Sigmoid colon (tissue), 7 donors: ENCODE data around the gene TATDN2. TPM values are rescaled to one million over a fixed set of nuclear protein-coding genes. Genes with fewer than 3 reads are reported as not detected.

ENCODE experiments used
- DNase-seq: peaks from one replicate; pipeline ENCODE4 v3.0.0-alpha.2; 2019
- H3K27ac ChIP-seq, 4 donors: fragments of 200-600 bp; sonication (generic); one replicate each; pipeline ENCODE4 v1.5.1; 2016 to 2019; ENCODE audit warnings: mild to moderate bottlenecking in 1 of 4
- H3K27me3 ChIP-seq, 3 donors: fragments of 200-600 bp; sonication (generic); one replicate each; pipeline ENCODE4 v1.5.1; 2019; ENCODE audit warnings: mild to moderate bottlenecking in 1 of 3
- H3K36me3 ChIP-seq, 4 donors: fragments of 200-600 bp; sonication (generic); one replicate each; pipeline ENCODE4 v1.5.1; 2016 to 2019
- H3K4me1 ChIP-seq, 4 donors: fragments of 200-600 bp; sonication (generic); one replicate each; pipeline ENCODE4 v1.5.1; 2017 to 2019
- H3K4me3 ChIP-seq, 4 donors: fragments of 200-600 bp; sonication (generic); one replicate each; pipeline ENCODE4 v1.5.1; 2017 to 2019; ENCODE audit warnings: mild to moderate bottlenecking in 2 of 4, moderate library complexity in 1 of 4
- H3K9me3 ChIP-seq, 4 donors: fragments of 200-600 bp in 3 of 4; sonication (generic) in 3 of 4; one replicate each; pipeline versions ENCODE4 v1.5.1 to v1.6.1; 2013 to 2019
- CTCF ChIP-seq, 4 experiments: fragments of 450-650 bp in 3 of 4; fragments of 200-600 bp in 1 of 4; IDR thresholded peaks; one replicate each; pipeline ENCODE4 v1.5.1; 2016 to 2019; ENCODE audit warnings: antibody characterized with exemption in 4 of 4, mild to moderate bottlenecking in 3 of 4, moderate library complexity in 2 of 4
- EP300 ChIP-seq, 4 donors: sonication (generic); formaldehyde crosslinking; IDR thresholded peaks; one replicate each; pipeline ENCODE4 v1.6.1; 2017; ENCODE audit warnings: antibody characterized with exemption in 4 of 4
- POLR2A ChIP-seq, 2 donors: fragments of 450-650 bp; IDR thresholded peaks; one replicate each; pipeline ENCODE4 v1.6.1; 2016; ENCODE audit warnings: antibody characterized with exemption in 2 of 2, mild to moderate bottlenecking in 2 of 2, moderate library complexity in 2 of 2
- POLR2AphosphoS5 ChIP-seq, 4 donors: sonication (generic); formaldehyde crosslinking; IDR thresholded peaks; one replicate each; pipeline ENCODE4 v1.6.1; 2017; ENCODE audit warnings: antibody characterized with exemption in 4 of 4
- WGBS, 2 donors: extraction: QIAGEN DNeasy Blood & Tissue Kit; methylation state at CpG; one replicate each; pipeline ENCODE4 v1.1.7; 2013; 5-methylcytosine and 5-hydroxymethylcytosine counted together
- intact Hi-C: fragments of 100-400 bp; cut with DNase I; formaldehyde crosslinking; loops from one replicate; pipeline ENCODE4 v1.15.1; 2023
- polyA plus RNA-seq, 3 donors: library from polyadenylated mRNA; stranded (reverse); fragments of 200-250 nt; gene quantifications; one replicate each; pipeline ENCODE4 v1.2.3, GENCODE V29; 2013
- total RNA-seq, 4 donors: library from RNA; depleted of rRNA; stranded (reverse); fragments of >200 nt; gene quantifications; one replicate each; pipeline ENCODE4 v1.1.0, GENCODE V29; 2016
- donor health status: healthy with polysubstance abuse.
- donor health status: Bipolar disorder and iron deficiency.
- donor health status: healthy.

TATDN2 gene
- total and polyA plus RNA-seq, 7 donors = 11.2 to 25.7 (median 13.4) TPM

DNA sequence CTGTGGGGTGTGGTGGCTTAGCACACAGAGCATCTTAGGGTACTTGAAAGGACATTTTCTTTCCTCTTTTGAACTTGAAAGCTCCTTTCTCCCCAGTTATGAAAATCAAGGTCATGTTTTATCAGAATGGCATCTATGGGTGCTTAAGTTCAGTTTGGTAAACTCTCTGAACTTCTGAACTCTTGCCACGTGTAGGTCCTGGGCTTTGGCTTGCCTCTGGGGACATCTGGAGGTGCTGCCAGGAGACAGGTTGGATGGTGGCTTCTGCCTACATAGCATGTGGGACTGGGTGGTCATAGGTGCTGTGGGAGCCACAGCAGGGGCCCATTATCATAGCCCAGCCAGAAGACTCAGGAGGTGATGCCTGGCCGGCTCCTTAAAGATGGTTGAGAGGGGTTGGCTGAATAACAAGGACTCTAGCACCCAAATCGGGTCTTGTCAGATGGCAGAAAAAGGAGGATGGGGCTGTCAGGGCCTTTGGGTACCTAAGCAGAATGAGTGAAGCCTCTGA lies 28.9 kb downstream of the TATDN2 start:
- TF ChIP-seq POLR2AphosphoS5 (IDR thresholded peaks at IDR 0.05) (no peak), POLR2A (IDR thresholded peaks at IDR 0.05) (no peak), EP300 (IDR thresholded peaks at IDR 0.05) (no peak), CTCF (IDR thresholded peaks at IDR 0.05) (no peak)
- intact Hi-C loops = no loop called here
- DNase-seq = peak; percentile 11
- H3K27ac ChIP-seq = no peak overlapping the region
- H3K27me3 ChIP-seq = no peaks in the 10 kb centered on the region
- no peaks in the 10 kb centered on the region for H3K9me3 ChIP-seq
- no peak overlapping the region for H3K4me3 ChIP-seq
- H3K4me1 ChIP-seq = peaks cover 0 to 24% (median 15%) of the 10 kb centered on the region in 4 donors
- WGBS, 2 donors = 82 to 89% methylated on average over 3 of the region's 3 CpGs
- H3K36me3 ChIP-seq = peaks cover 14 to 62% (median 37%) of the 10 kb centered on the region in 4 donors

- 92 to 98% methylated on average over 1 of the region's 1 CpG for WGBS, 2 donors
- intact Hi-C loops = no loop called here
Measured at GRCh38 chr3:10278501-10278900, 30.2 kb downstream of the TATDN2 start.

DNA sequence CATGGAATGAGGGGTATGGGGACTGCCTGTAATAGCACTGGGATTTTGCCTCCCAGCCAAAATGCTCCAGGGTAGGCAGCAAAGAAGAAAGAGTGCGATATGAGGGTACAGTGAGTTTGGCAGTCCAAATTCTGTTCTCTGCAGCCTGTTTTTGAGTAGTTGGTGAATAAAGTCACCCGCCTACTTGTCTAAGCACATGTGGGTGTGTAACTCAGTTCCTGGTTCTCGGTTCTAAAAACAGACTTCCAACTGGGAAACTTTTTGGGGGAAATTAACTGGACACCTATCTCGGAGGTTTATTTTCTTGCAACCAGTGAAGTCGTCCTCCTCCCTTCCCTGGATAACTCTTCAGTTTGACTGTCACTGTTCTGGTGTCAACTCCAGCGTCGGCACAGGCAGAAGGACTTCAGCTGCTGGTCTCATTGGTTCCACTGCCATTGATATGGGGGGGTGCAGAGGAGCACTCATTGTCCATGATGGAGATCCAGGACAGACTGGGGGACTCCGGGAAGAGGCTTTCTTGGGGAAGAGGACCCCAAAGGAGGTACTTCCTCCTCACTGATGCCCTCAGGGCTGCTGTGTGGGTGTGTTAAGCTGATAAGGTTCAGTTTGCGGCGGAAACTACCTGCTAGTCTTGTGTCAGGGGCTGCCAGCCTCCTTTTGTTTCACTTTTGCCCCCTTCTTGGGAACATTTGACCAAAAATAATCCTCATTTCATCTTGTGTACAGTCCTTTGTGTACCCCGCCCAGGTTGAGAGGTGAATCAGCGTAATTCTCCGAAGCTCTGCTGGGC lies 31.3 kb downstream of the TATDN2 start:
- peaks cover 0 to 9% (median under 1%) of the 10 kb centered on the region in 4 donors for H3K4me1 ChIP-seq
- no peak overlapping the region for H3K4me3 ChIP-seq
- no peak overlapping the region for H3K27ac ChIP-seq
- DNase-seq = peak; percentile 48
- WGBS, 2 donors = 91 to 94% methylated on average over 13 of the region's 13 CpGs
- no peaks in the 10 kb centered on the region for H3K27me3 ChIP-seq
- TF ChIP-seq EP300 (IDR thresholded peaks at IDR 0.05) = no peak
- TF ChIP-seq POLR2A (IDR thresholded peaks at IDR 0.05) = no peak
- no peak for TF ChIP-seq CTCF (IDR thresholded peaks at IDR 0.05)
- TF ChIP-seq POLR2AphosphoS5 (IDR thresholded peaks at IDR 0.05) = no peak
- intact Hi-C loops = no loop called here
- no peaks in the 10 kb centered on the region for H3K9me3 ChIP-seq
- peaks cover 14 to 59% (median 41%) of the 10 kb centered on the region in 4 donors for H3K36me3 ChIP-seq

More at GRCh38 chr3:10278501-10278900, 30.2 kb downstream of the TATDN2 start:
- Histone ChIP-seq H3K4me1 (peaks cover 0 to 17% (median 8%) of the 10 kb centered on the region in 4 donors), H3K27me3 (no peaks in the 10 kb centered on the region), H3K27ac (no peak overlapping the region), H3K36me3 (peaks cover 14 to 59% (median 41%) of the 10 kb centered on the region in 4 donors), H3K4me3 (no peak overlapping the region), H3K9me3 (no peaks in the 10 kb centered on the region)
- TF ChIP-seq POLR2A (IDR thresholded peaks at IDR 0.05) (no peak), EP300 (IDR thresholded peaks at IDR 0.05) (no peak), POLR2AphosphoS5 (IDR thresholded peaks at IDR 0.05) (no peak), CTCF (IDR thresholded peaks at IDR 0.05) (no peak)
- peak; percentile 40 for DNase-seq

- Histone ChIP-seq H3K4me3 (no peak overlapping the region), H3K36me3 (peaks cover 14 to 59% (median 41%) of the 10 kb centered on the region in 4 donors), H3K27ac (no peak overlapping the region), H3K27me3 (no peaks in the 10 kb centered on the region), H3K4me1 (peaks cover 0 to 4% (median 0%) of the 10 kb centered on the region in 4 donors), H3K9me3 (no peaks in the 10 kb centered on the region)
- intact Hi-C loops = no loop called here
- no peak for DNase-seq
- TF ChIP-seq CTCF (IDR thresholded peaks at IDR 0.05) = no peak
- TF ChIP-seq EP300 (IDR thresholded peaks at IDR 0.05) = no peak
- TF ChIP-seq POLR2A (IDR thresholded peaks at IDR 0.05) = no peak
- no peak for TF ChIP-seq POLR2AphosphoS5 (IDR thresholded peaks at IDR 0.05)
- 84 to 85% methylated on average over 5 of the region's 5 CpGs for WGBS, 2 donors
Measured at GRCh38 chr3:10280177-10280529, 31.9 kb downstream of the TATDN2 start.
